ENCODE measurements around the gene TMEM259.

The TMEM259 gene

DNA sequence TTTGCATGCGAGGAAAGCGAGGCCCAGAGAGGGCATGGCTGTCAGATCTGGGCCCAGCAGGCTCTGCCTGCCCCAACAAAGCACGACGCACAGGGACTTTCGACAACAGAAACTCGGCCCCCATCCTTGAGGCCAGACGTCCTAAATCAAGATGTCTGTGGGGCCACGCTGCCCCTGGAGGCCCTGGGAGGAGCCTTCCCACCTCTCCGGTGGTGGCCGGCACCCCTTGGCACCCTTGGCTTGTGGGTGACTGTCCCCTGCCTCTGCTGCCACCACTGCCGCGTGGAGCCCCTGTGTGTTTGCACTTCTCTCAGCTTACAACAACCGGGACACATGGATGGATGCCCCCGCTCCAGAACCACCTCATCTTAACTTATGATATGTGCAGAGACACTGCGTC lies 32.4 kb downstream of the TMEM259 start:
- DNase-seq (ENCODE audit: low read depth in 2 of 2), result no peak

- DNase-seq (ENCODE audit: low read depth in 2 of 2), result no peak
Measured at GRCh38 chr19:988081-988480, 32.8 kb downstream of the TMEM259 start.

DNA sequence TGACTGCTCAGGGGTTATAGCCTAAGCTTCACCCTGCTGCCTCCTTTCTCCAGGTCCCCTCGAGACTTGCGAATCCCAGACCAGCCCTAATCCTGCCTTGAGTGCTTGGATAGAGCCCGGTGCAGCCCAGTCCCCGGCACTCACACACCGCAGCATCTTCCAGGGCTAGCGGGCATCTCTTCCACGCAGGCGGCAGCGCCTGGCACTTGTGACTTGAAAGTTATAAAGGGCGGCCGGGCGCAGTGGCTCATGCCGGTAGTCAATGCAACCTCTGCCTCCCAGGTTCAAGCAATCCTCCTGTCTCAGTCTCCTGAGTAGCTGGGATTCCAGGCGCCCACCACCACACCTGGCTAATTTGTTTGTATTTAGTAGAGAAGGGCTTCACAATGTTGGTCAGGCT lies 34.8 kb downstream of the TMEM259 start:
- no peak for DNase-seq (ENCODE audit: low read depth in 2 of 2)

- DNase-seq (ENCODE audit: low read depth in 2 of 2), result peak; percentile 79 to 84
Measured at GRCh38 chr19:984165-984967, 36.6 kb downstream of the TMEM259 start, which contains the start of gene WDR18. Gene WDR18 (plus strand): TSS chr19:984345. CDS start chr19:984354, 9 bp downstream.

- peak; percentile 40 to 55 for DNase-seq (ENCODE audit: low read depth in 2 of 2)
Measured at GRCh38 chr19:982567-983170, 38.3 kb downstream of the TMEM259 start.

DNA sequence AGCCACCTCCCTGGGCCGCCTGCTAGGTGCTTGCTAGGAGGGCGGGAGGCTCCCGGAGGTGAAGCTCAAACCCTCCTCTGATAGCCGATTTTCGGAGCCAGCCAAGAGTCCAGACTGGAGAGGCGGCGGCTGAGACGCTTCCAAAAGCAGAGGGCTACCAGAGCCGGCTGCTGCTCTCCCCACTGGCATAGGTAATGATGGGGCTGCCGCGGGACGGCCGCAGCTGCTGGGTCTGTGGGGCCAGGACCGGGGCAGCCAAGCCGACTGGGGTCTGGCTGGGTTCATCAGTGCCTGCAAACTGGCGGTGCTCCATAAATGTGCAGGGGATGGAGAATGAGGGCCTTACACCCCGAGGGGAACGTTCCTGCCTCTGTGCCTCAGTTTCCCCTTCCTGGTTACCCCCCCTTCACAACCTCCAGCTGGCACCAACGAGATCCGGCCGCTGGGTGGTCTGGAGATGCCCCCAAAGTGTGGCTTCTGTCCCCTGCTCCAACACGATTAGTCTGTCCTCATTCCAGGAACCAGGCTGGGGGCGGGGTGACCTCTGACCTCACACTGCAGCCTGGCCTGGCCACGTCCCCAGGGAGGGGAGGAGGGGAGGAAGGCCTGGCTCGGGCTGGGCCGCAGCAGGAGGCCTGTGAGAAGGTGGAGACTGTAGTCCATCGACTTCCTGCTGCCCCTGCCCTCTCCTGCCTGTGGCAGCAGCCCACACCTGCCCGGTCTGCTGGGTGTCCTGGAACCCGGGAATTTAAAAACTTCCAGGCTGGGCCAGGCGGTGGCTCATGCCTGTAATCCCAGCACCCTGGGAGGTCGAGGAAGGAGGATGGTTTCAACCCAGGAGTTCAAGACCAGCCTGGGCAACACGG lies 40.6 kb downstream of the TMEM259 start:
- no peak for DNase-seq (ENCODE audit: low read depth in 2 of 2)

- DNase-seq (ENCODE audit: low read depth in 2 of 2), result no peak
Measured at GRCh38 chr19:979318-979741, 41.6 kb downstream of the TMEM259 start.

DNA sequence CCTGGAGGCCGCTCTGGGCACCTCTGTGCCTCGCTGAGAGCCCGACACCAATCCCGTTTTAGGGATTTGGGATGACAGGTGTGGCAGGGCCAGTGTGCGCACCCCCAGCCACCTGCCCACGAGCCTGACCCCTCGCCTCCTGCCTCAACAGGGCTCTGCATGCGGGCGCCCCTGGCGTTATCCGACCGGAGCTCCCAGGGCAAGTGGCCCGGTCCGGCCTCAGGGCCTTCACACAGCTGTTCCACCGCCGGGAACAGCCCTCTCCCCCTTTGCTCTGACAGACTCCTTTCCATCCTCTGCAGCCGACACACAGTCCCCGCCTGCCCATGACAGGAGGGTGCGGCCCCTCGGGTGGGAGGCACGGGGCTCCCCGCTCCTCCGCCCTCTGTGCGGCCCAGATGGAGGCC lies 43.9 kb downstream of the TMEM259 start:
- DNase-seq (ENCODE audit: low read depth in 2 of 2), result no peak

DNA sequence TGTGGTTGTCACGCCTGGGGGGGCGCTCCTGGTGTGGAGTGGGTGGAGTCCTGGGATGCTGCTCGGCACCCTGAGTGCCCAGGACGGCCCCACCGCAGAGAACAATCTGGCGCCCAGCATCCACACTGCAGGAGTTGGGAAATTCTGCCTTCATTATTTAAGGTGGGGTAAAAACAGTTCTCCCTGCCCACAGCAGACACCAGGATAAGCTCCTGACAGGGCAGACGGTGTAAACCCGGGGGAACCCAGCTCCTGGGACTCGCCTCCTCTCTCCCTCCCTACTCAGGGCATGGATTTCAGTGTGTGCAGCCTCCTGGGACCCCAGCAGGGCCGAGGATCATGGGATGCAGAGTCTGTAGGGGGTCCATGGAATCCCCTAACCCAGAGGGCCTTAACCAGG lies 44.4 kb downstream of the TMEM259 start:
- DNase-seq (ENCODE audit: low read depth in 2 of 2), result no peak

- DNase-seq (ENCODE audit: low read depth in 2 of 2), result no peak
Measured at GRCh38 chr19:974564-975257, 46.2 kb downstream of the TMEM259 start.

- no peak for DNase-seq (ENCODE audit: low read depth in 2 of 2)
Measured at GRCh38 chr19:973726-974563, 47.0 kb downstream of the TMEM259 start.

- DNase-seq (ENCODE audit: low read depth in 2 of 2), result no peak
Measured at GRCh38 chr19:972281-972680, 48.6 kb downstream of the TMEM259 start.

DNA sequence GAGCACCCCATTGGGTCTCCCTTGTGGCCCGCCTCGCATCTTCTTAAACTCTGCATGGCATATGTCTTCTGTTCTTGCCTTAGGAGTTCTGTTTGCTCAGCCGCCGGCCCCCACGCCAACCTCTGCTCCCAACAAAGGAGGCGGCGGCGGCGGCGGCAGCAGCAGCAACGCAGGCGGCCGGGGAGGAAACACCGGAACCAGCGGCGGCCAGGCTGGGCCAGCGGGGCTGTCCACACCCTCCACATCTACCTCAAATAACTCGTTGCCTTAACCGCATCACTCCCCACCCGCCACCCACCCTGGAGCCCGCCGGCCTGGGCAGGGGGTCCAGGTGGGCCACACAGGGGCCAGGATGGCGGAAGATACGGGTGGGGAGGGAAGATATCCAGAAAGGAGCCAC lies 49.1 kb downstream of the TMEM259 start:
- DNase-seq (ENCODE audit: low read depth in 2 of 2), result no peak

DNA sequence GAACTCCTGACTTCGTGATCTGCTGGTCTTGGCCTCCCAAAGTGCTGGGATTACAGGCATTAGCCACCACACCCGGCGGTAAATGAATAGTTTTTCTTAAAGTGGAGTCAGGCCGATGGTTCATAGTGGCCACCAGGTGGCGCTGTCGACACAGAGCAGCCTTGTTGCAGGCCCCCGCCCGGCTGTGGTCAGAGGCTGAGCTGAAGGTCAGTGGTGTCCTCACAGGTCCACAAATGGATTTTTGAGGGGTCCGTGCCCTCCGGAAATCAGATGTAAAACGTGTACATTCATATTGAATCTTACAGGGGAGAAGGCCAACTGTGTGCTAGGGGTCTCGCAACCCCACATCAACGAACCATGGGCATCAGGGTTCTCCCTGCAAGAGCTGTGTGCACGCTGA lies 50.2 kb downstream of the TMEM259 start:
- DNase-seq (ENCODE audit: low read depth in 2 of 2), result no peak

DNA sequence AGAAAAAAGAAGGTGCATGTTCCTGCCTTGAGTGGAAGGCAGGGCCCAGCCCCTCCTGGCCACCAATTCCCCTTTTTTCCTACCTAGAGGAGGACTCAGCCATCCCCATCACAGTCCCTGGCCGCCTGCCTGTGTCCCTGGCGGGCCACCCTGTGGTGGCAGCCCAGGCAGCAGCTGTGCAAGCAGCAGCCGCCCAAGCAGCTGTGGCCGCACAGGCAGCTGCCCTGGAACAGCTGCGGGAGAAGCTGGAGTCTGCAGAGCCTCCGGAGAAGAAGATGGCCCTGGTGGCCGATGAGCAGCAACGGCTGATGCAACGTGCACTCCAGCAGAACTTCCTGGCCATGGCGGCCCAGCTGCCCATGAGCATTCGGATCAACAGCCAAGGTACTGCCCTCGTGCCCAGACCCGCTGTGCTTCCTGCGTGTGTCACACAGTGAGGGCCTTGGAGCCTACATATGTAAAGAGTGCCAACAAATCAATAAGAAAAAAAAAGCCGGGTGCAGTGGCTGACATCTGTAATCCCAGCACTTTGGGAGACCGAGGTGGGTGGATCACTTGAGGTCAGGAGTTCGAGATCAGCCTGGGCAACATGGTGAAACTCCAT lies 54.3 kb downstream of the TMEM259 start:
- DNase-seq (ENCODE audit: low read depth in 2 of 2), result no peak

- DNase-seq (ENCODE audit: low read depth in 2 of 2), result no peak
Measured at GRCh38 chr19:964761-965694, 55.9 kb downstream of the TMEM259 start.

- no peak for DNase-seq (ENCODE audit: low read depth in 2 of 2)
Measured at GRCh38 chr19:964116-964520, 56.8 kb downstream of the TMEM259 start.

GRCh38 chr19:963486-963951 lies 57.4 kb downstream of the TMEM259 start:
- DNase-seq (ENCODE audit: low read depth in 2 of 2), result no peak

Data from activated CD8-positive, alpha-beta memory T cell treated with anti-CD3 and anti-CD28 coated beads for 4 hours (primary cell).